CD4-positive, alpha-beta T cell (primary cell): Measurements from ENCODE around the gene RILPL2. TPM values are rescaled to one million over a fixed set of nuclear protein-coding genes. Genes with fewer than 3 reads are reported as not detected.

Source experiments
- ATAC-seq: fragments of 200-7000 bp; cut with Tn5 transposase; one replicate; pipeline ENCODE4 v1.10.0; 2022; ENCODE audit warnings: mild to moderate bottlenecking; ENCODE audit not compliant: poor library complexity
- CTCF ChIA-PET: fragments of 350-600 bp; sonication (Branson Sonifier 250); formaldehyde crosslinking; loops from one replicate; lab custom pipeline; 2021; ENCODE audit warnings: antibody characterized with exemption, inconsistent platforms; lab: Charles Lee
- POLR2A ChIA-PET: fragments of 350-600 bp; sonication (Branson Sonifier 250); formaldehyde crosslinking; loops from one replicate; lab custom pipeline; 2021; ENCODE audit warnings: antibody characterized with exemption, inconsistent platforms; lab: Charles Lee
- DNase-seq, 14 experiments: peaks; one replicate each; pipeline ENCODE4 v3.0.0-alpha.2; 2013 to 2020; ENCODE audit warnings: mixed read lengths in 2 of 14
- H3K27ac ChIP-seq, 2 donors: one replicate each; pipeline versions ENCODE4 v1.5.1 to v1.7.0; 2013; ENCODE audit warnings: low read length in 2 of 2, low read depth in 1 of 2, mild to moderate bottlenecking in 1 of 2
- H3K27me3 ChIP-seq, 2 experiments: 1 replicate in 1 of 2; 2 replicates in 1 of 2; pipeline versions ENCODE4 v1.6.1 to v1.7.0; 2013; ENCODE audit warnings: low read length in 2 of 2, control low read depth in 1 of 2, mild to moderate bottlenecking in 1 of 2, moderate library complexity in 1 of 2; ENCODE audit not compliant: insufficient read depth in 2 of 2, control insufficient read depth in 1 of 2
- H3K36me3 ChIP-seq: one replicate; pipeline ENCODE4 v1.6.1; 2013; ENCODE audit warnings: low read length, control low read depth; ENCODE audit not compliant: insufficient read depth
- H3K4me1 ChIP-seq: one replicate; pipeline ENCODE4 v1.6.1; 2013; ENCODE audit warnings: low read length, control low read depth; ENCODE audit not compliant: insufficient read depth
- H3K4me3 ChIP-seq: one replicate; pipeline ENCODE4 v1.5.1; 2013; ENCODE audit warnings: mild to moderate bottlenecking, low read length, moderate library complexity
- H3K9me3 ChIP-seq, 2 experiments: 1 replicate in 1 of 2; 2 replicates in 1 of 2; pipeline versions ENCODE4 v1.6.1 to v1.7.0; 2013; ENCODE audit warnings: low read length in 2 of 2, mild to moderate bottlenecking in 2 of 2, control low read depth in 1 of 2, moderate library complexity in 1 of 2; ENCODE audit not compliant: control insufficient read depth in 1 of 2, insufficient read depth in 1 of 2
- H3K27ac Mint-ChIP-seq: one replicate; pipeline ENCODE4 v1.8.0; 2020; ENCODE audit warnings: mixed read lengths
- H3K27me3 Mint-ChIP-seq: one replicate; pipeline ENCODE4 v1.8.0; 2021; ENCODE audit warnings: mixed read lengths
- H3K36me3 Mint-ChIP-seq: one replicate; pipeline ENCODE4 v1.8.0; 2021; ENCODE audit warnings: low read depth, mixed read lengths
- H3K4me1 Mint-ChIP-seq: one replicate; pipeline ENCODE4 v1.8.0; 2021; ENCODE audit warnings: low read depth, mixed read lengths
- H3K4me3 Mint-ChIP-seq: one replicate; pipeline ENCODE4 v1.8.0; 2020; ENCODE audit warnings: mild to moderate bottlenecking, mixed read lengths
- H3K9me3 Mint-ChIP-seq: one replicate; pipeline ENCODE4 v1.8.0; 2020; ENCODE audit warnings: mixed read lengths
- intact Hi-C, 2 experiments: fragments of 100-400 bp; cut with DNase I in 1 of 2; cut with micrococcal nuclease in 1 of 2; formaldehyde crosslinking; loops; one replicate each; pipeline versions ENCODE4 v1.15.1 to v1.9.0; 2023 to 2025; cut with DNase I, micrococcal nuclease
- total RNA-seq, 174 experiments: library from RNA in 2 of 174; stranded (reverse) in 2 of 174; gene quantifications; one replicate each; pipeline ENCODE4 v1.2.3 and lab custom pipeline; 2021 to 2026
- TF ChIP-seq, protein P1 (sequence below): fragments of 200-600 bp; IDR thresholded peaks from one replicate; pipeline ENCODE4 v1.8.0; 2022; ENCODE audit warnings: antibody characterized with exemption, mild to moderate bottlenecking

RILPL2 gene
- total RNA-seq, 2 experiments from 2014 or later, result 4.9 to 5.5 TPM

DNA sequence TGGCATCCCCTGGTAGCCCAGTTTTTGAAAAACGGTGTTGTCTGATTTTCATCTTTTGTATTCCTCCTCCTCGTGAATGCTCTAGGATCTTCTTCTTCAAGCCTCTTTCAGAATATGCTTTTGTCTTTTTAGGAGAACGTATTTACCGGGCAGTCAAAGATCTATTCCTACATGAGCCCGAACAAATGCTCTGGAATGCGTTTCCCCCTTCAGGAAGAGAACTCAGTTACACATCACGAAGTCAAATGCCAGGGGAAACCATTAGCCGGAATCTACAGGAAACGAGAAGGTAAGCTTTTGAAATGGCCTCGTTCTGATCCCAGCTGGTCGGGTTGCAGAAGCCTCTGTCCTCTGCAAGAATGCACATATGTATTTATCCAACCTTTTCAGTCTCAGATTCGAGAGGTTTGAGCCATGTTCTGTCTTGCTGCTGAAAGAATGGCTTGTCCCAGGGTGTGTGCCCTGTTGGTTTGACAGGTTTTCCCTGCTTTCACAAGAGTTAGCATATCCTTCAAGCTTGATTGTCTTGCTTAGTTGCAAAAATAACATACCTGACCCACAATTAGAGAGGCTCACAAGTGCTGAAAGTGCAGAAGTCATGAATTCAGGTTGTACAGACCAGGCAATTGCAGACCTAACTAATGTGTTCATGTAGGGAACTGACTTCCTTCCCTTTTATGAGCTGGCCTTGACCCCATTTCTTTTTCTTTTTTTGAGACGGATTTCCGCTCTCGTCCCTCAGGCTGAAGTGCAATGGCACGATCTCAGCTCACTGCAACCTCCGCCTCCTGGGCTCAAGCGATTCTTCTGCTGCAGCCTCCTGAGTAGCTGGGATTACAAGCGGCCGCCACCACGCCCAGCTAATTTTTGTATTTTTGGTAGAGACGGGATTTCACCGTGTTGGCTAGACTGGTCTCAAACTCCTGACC, 45.7 kb downstream of the RILPL2 start:
- Mint-ChIP-seq H3K36me3 (peaks cover 53% of the 10 kb centered on the region), H3K4me3 (peak overlapping the region; percentile 90), H3K27me3 (no peaks in the 10 kb centered on the region), H3K4me1 (peaks cover 42% of the 10 kb centered on the region), H3K27ac (peak overlapping the region; percentile 65), H3K9me3 (no peaks in the 10 kb centered on the region)
- CTCF ChIA-PET, result interaction anchor here (0.5 to 3.7 kb wide), 2 partner anchors 25 to 32 kb away, joined by 3 to 13 read pairs; partner anchors contain the start of gene SBNO1
- Histone ChIP-seq H3K4me3 (peak overlapping the region; percentile 69), H3K36me3 (peaks cover 42% of the 10 kb centered on the region), H3K27ac (peak overlapping the region in 1 of 2 donors; percentile 40), H3K27me3 (no peaks in the 10 kb centered on the region), H3K9me3 (no peaks in the 10 kb centered on the region), H3K4me1 (peaks cover 44% of the 10 kb centered on the region)
- ATAC-seq (no peak), DNase-seq (peak in 3 of 14 experiments; percentile 31 to 56 (median 38))
- intact Hi-C loops, result loop anchor here in 1 of 2 experiments (5.0 kb wide), 2 partner anchors 42 to 67 kb away; partner anchors contain the start of gene SNRNP35
- TF ChIP-seq, protein P1, sequence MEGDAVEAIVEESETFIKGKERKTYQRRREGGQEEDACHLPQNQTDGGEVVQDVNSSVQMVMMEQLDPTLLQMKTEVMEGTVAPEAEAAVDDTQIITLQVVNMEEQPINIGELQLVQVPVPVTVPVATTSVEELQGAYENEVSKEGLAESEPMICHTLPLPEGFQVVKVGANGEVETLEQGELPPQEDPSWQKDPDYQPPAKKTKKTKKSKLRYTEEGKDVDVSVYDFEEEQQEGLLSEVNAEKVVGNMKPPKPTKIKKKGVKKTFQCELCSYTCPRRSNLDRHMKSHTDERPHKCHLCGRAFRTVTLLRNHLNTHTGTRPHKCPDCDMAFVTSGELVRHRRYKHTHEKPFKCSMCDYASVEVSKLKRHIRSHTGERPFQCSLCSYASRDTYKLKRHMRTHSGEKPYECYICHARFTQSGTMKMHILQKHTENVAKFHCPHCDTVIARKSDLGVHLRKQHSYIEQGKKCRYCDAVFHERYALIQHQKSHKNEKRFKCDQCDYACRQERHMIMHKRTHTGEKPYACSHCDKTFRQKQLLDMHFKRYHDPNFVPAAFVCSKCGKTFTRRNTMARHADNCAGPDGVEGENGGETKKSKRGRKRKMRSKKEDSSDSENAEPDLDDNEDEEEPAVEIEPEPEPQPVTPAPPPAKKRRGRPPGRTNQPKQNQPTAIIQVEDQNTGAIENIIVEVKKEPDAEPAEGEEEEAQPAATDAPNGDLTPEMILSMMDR, result no peak
- POLR2A ChIA-PET, result interaction anchor here (0.6 to 1.3 kb wide), 2 partner anchors 25 to 322 kb away, joined by 3 to 4 read pairs; partner anchors contain the start of gene ATP6V0A2

DNA sequence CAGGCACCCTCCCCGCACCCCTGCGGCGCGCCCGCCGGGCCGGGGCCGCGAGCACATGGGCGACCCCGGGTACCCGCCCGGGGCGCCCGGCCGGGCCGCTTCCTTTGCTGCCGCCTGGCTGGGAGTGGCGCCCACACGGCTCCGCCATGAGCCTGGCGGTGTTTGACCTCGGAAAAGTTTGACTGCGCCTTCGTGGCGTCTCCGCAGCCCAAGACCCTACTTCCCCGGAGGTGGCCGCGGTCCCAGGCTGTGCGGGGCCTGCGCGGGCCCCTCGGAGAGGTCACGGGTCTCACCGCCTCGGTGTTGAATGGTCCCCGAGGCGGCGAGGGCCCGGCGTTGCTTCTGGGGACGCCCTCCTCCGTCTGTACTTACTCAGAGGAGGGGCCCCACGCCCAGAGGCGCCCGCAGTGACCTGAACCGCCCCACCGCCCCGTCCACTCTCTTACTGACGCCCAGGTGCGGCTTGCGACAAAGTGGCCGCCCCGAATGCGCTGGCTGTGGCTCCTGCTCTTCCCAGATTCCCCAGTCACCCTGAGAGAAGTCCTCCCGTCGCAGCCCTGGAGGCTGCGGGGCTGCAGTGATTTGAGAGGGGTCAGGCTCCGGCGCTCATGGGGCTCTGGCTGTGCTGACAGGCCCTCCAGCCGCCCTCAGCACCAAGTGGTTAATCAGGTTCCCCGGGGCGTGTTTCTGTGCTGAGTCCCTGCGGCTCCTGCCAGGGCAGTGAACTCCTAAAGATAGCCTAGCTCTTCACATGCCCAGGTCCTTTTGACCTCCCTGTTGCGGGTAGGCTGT, 46.7 kb downstream of the RILPL2 start:
- ChIA-PET CTCF (interaction anchor here (3.7 kb wide), 1 partner anchor 24 kb away, joined by 13 read pairs; the partner anchor contains the start of gene SBNO1), POLR2A (no interaction called here)
- Histone ChIP-seq H3K4me3 (peak overlapping the region; percentile 69), H3K36me3 (peaks cover 34% of the 10 kb centered on the region), H3K4me1 (peaks cover 47% of the 10 kb centered on the region), H3K9me3 (no peaks in the 10 kb centered on the region), H3K27ac (peak overlapping the region; percentile 29 to 62), H3K27me3 (no peaks in the 10 kb centered on the region)
- ATAC-seq (peak; percentile 8), DNase-seq (peak in 8 of 14 experiments; percentile 8 to 59 (median 32))
- Mint-ChIP-seq H3K4me3 (peak overlapping the region; percentile 90), H3K36me3 (peaks cover 43% of the 10 kb centered on the region), H3K27ac (peak overlapping the region; percentile 65), H3K9me3 (no peaks in the 10 kb centered on the region), H3K4me1 (peaks cover 42% of the 10 kb centered on the region), H3K27me3 (no peaks in the 10 kb centered on the region)
- intact Hi-C loops, result loop anchor here (2.0 to 10.0 kb wide), 6 partner anchors 25 to 635 kb away; partner anchors contain the start of genes DENR (in 1 of the 2), SBNO1 (in 1 of the 2), SNRNP35 (in 1 of the 2) and TMED2 (in 1 of the 2)
- TF ChIP-seq, protein P1, result no peak
